Measurements from ENCODE around the gene ST3GAL6.

Gene ST3GAL6

DNA sequence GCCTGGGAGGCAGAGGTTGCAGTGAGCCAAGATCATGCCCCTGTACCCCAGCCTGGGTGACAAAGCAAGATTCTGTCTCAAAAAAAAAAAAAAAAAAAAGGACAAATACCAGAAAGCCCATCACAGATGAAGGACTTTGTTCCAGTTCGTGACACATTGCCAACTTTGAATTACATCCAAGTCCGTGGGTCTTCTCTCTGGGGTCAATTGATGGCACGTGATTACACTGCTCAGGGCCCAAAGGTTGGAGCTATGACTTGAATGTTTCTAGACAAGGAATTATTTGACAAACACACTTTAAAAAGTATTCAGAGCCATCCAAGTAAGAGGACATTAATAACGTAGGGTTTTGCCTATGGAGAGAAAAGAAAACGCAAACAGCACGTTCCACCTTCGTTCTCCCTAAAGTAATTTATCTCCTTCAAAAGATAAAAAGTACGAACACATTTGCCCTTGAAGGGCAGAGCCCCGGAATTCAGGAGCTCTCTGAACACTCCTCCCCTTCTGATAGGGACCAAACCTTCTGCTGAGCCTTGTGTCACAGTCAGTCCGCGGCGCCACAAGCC lies 31.3 kb upstream of the ST3GAL6 start:
- H3K9me3 ChIP-seq (ENCODE audit: low read length): no peaks in the 10 kb centered on the region
- H3K4me1 ChIP-seq (ENCODE audit: insufficient read depth, low read length, severe bottlenecking): no peaks in the 10 kb centered on the region
- no peaks in the 10 kb centered on the region for H3K27me3 ChIP-seq (ENCODE audit: insufficient read depth, low read length)
- TF ChIP-seq EZH2 (IDR thresholded peaks at IDR 0.05; ENCODE audit: borderline replicate concordance, low read length): no peak
- TF ChIP-seq, protein P1, sequence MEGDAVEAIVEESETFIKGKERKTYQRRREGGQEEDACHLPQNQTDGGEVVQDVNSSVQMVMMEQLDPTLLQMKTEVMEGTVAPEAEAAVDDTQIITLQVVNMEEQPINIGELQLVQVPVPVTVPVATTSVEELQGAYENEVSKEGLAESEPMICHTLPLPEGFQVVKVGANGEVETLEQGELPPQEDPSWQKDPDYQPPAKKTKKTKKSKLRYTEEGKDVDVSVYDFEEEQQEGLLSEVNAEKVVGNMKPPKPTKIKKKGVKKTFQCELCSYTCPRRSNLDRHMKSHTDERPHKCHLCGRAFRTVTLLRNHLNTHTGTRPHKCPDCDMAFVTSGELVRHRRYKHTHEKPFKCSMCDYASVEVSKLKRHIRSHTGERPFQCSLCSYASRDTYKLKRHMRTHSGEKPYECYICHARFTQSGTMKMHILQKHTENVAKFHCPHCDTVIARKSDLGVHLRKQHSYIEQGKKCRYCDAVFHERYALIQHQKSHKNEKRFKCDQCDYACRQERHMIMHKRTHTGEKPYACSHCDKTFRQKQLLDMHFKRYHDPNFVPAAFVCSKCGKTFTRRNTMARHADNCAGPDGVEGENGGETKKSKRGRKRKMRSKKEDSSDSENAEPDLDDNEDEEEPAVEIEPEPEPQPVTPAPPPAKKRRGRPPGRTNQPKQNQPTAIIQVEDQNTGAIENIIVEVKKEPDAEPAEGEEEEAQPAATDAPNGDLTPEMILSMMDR (IDR thresholded peaks at IDR 0.05; ENCODE audit: low read length): no peak
- no peaks in the 10 kb centered on the region for H3K79me2 ChIP-seq (ENCODE audit: insufficient read depth, low read length)
- no peaks in the 10 kb centered on the region for H3K36me3 ChIP-seq (ENCODE audit: insufficient read depth, low read length)
- H3K4me2 ChIP-seq (ENCODE audit: low read length): no peak overlapping the region
- no peaks in the 10 kb centered on the region for H3F3A ChIP-seq (ENCODE audit: insufficient read depth, low read length)
- no peaks in the 10 kb centered on the region for H4K20me1 ChIP-seq (ENCODE audit: insufficient read depth, low read length)
- no peak overlapping the region for H3K4me3 ChIP-seq (ENCODE audit: low read depth, low read length, poor library complexity, severe bottlenecking)
- no peak overlapping the region for H3K9ac ChIP-seq (ENCODE audit: low read length)
- H3K9me2 ChIP-seq (ENCODE audit: low read depth, low read length): no peaks in the 10 kb centered on the region
- H2AFZ ChIP-seq (ENCODE audit: low read length): no peak overlapping the region
- H3K27ac ChIP-seq (ENCODE audit: low read depth, low read length, poor library complexity, severe bottlenecking): no peak overlapping the region

GRCh38 chr3:98732286-98733052 lies 30.7 kb upstream of the ST3GAL6 start:
- Histone ChIP-seq H3K4me3 (ENCODE audit: low read depth, low read length, poor library complexity, severe bottlenecking) (no peak overlapping the region), H3K9ac (ENCODE audit: low read length) (no peak overlapping the region), H3K79me2 (ENCODE audit: insufficient read depth, low read length) (no peaks in the 10 kb centered on the region), H3K36me3 (ENCODE audit: insufficient read depth, low read length) (no peaks in the 10 kb centered on the region), H3K27me3 (ENCODE audit: insufficient read depth, low read length) (no peaks in the 10 kb centered on the region), H3K9me3 (ENCODE audit: low read length) (no peaks in the 10 kb centered on the region), H3F3A (ENCODE audit: insufficient read depth, low read length) (no peaks in the 10 kb centered on the region), H3K9me2 (ENCODE audit: low read depth, low read length) (no peaks in the 10 kb centered on the region), H2AFZ (ENCODE audit: low read length) (no peak overlapping the region), H3K4me2 (ENCODE audit: low read length) (no peak overlapping the region), H3K4me1 (ENCODE audit: insufficient read depth, low read length, severe bottlenecking) (no peaks in the 10 kb centered on the region), H4K20me1 (ENCODE audit: insufficient read depth, low read length) (no peaks in the 10 kb centered on the region), H3K27ac (ENCODE audit: low read depth, low read length, poor library complexity, severe bottlenecking) (no peak overlapping the region)
- TF ChIP-seq, protein P1 (IDR thresholded peaks at IDR 0.05; ENCODE audit: low read length): no peak
- no peak for TF ChIP-seq EZH2 (IDR thresholded peaks at IDR 0.05; ENCODE audit: borderline replicate concordance, low read length)

DNA sequence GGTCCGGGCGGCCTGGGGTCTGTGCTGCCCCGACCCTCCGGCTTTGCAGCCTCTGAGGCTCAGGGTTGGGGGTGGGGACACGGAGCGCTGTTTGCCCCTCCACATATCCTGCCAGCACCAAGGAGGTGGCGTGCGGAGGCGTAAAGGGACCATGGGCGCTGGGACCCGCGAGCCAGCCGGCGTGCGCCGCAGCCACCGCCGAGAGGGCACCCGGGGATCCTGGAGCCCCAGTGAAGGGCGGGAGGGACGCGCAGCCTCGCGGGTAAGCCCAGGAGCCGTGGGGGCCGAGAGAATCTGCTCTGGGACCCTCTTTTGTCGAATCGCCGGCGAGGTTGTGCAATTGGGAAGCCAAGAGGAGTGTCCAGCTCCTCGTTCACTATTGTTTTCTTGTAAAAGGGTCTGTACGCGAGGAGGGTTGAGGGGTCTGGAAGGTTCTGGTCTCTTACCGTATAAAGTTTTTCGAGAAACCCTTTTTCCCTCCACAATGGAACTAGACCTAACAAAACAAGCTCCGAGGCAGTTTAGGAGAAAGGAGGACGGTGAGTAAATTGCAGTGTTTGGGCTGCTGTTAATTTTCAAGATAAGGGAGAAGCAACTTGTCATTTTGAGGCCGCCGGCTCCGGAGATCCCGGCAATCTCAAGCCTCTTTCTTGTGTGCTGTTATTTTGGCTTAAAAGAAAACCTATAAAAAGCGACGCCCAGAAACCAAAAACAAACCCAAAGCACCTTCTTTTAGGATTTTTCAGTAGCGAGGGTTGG lies 29.9 kb upstream of the ST3GAL6 start:
- no peaks in the 10 kb centered on the region for H3K4me1 ChIP-seq (ENCODE audit: insufficient read depth, low read length, severe bottlenecking)
- H2AFZ ChIP-seq (ENCODE audit: low read length): no peak overlapping the region
- no peak overlapping the region for H3K27ac ChIP-seq (ENCODE audit: low read depth, low read length, poor library complexity, severe bottlenecking)
- no peak overlapping the region for H3K9ac ChIP-seq (ENCODE audit: low read length)
- no peaks in the 10 kb centered on the region for H4K20me1 ChIP-seq (ENCODE audit: insufficient read depth, low read length)
- H3K4me3 ChIP-seq (ENCODE audit: low read depth, low read length, poor library complexity, severe bottlenecking): no peak overlapping the region
- no peaks in the 10 kb centered on the region for H3K9me2 ChIP-seq (ENCODE audit: low read depth, low read length)
- no peaks in the 10 kb centered on the region for H3K27me3 ChIP-seq (ENCODE audit: insufficient read depth, low read length)
- no peaks in the 10 kb centered on the region for H3K36me3 ChIP-seq (ENCODE audit: insufficient read depth, low read length)
- H3K79me2 ChIP-seq (ENCODE audit: insufficient read depth, low read length): no peaks in the 10 kb centered on the region
- H3F3A ChIP-seq (ENCODE audit: insufficient read depth, low read length): no peaks in the 10 kb centered on the region
- no peak overlapping the region for H3K4me2 ChIP-seq (ENCODE audit: low read length)
- TF ChIP-seq, protein P1 (IDR thresholded peaks at IDR 0.05; ENCODE audit: low read length): no peak
- TF ChIP-seq EZH2 (IDR thresholded peaks at IDR 0.05; ENCODE audit: borderline replicate concordance, low read length): no peak
- H3K9me3 ChIP-seq (ENCODE audit: low read length): no peaks in the 10 kb centered on the region
